ENCODE measurements around the gene MED12L.

MED12L gene

GRCh38 chr3:151283387-151283786 lies 197.9 kb downstream of the MED12L start:
- no peaks in the 10 kb centered on the region for H3K36me3 ChIP-seq (ENCODE audit: control insufficient read depth in 1 of 2, insufficient read depth in 2 of 2, low read length in 2 of 2)
- H3K27ac ChIP-seq (ENCODE audit: low read depth, low read length): no peak overlapping the region
- no peaks in the 10 kb centered on the region for H3K9me3 ChIP-seq (ENCODE audit: control insufficient read depth in 1 of 2, low read length in 2 of 2)
- no peak overlapping the region for H3K9ac ChIP-seq (ENCODE audit: low read depth in 1 of 2, low read length in 2 of 2)
- H3K27me3 ChIP-seq (ENCODE audit: control insufficient read depth in 1 of 2, insufficient read depth in 2 of 2, low read length in 2 of 2): no peaks in the 10 kb centered on the region
- H3K4me3 ChIP-seq (ENCODE audit: low read depth in 1 of 2, low read length in 2 of 2): no peak overlapping the region
- peaks cover 6 to 7% of the 10 kb centered on the region in 2 donors for H3K4me1 ChIP-seq (ENCODE audit: control insufficient read depth in 1 of 2, insufficient read depth in 2 of 2, low read length in 2 of 2)

DNA sequence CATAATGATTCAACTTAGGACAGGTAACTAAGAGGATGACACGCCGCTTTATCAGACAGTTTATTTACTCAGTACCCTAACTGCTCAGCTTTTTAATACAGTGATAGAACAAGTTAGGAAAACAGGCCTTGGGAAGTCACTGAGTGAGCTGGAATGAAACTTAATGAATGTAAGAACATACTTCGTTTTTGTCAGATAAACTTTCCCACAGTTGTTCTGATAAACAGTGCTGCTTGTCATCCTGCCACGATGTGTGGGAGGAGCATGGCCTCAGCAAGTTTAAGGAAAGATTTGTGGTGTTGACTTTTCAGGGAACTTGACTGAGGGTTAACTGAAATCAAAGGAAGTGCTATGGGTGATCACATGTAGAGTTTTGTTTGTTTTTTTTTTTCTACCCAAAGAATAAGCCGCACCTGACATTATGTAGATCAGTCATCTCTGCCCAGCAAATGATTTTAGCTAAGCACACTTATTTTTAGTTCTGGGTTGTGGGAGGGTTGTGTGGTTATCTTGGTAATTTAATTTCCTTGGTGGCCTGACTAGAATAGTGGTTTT lies 198.5 kb downstream of the MED12L start:
- no peaks in the 10 kb centered on the region for H3K36me3 ChIP-seq (ENCODE audit: control insufficient read depth in 1 of 2, insufficient read depth in 2 of 2, low read length in 2 of 2)
- no peaks in the 10 kb centered on the region for H3K9me3 ChIP-seq (ENCODE audit: control insufficient read depth in 1 of 2, low read length in 2 of 2)
- no peak overlapping the region for H3K9ac ChIP-seq (ENCODE audit: low read depth in 1 of 2, low read length in 2 of 2)
- H3K4me3 ChIP-seq (ENCODE audit: low read depth in 1 of 2, low read length in 2 of 2): no peak overlapping the region
- peaks cover 6 to 7% of the 10 kb centered on the region in 2 donors for H3K4me1 ChIP-seq (ENCODE audit: control insufficient read depth in 1 of 2, insufficient read depth in 2 of 2, low read length in 2 of 2)
- H3K27ac ChIP-seq (ENCODE audit: low read depth, low read length): no peak overlapping the region
- H3K27me3 ChIP-seq (ENCODE audit: control insufficient read depth in 1 of 2, insufficient read depth in 2 of 2, low read length in 2 of 2): no peaks in the 10 kb centered on the region

- no peaks in the 10 kb centered on the region for H3K27me3 ChIP-seq (ENCODE audit: control insufficient read depth in 1 of 2, insufficient read depth in 2 of 2, low read length in 2 of 2)
- no peak overlapping the region for H3K27ac ChIP-seq (ENCODE audit: low read depth, low read length)
- H3K9ac ChIP-seq (ENCODE audit: low read depth in 1 of 2, low read length in 2 of 2): no peak overlapping the region
- H3K36me3 ChIP-seq (ENCODE audit: control insufficient read depth in 1 of 2, insufficient read depth in 2 of 2, low read length in 2 of 2): no peaks in the 10 kb centered on the region
- peaks cover 6 to 7% of the 10 kb centered on the region in 2 donors for H3K4me1 ChIP-seq (ENCODE audit: control insufficient read depth in 1 of 2, insufficient read depth in 2 of 2, low read length in 2 of 2)
- no peaks in the 10 kb centered on the region for H3K9me3 ChIP-seq (ENCODE audit: control insufficient read depth in 1 of 2, low read length in 2 of 2)
- no peak overlapping the region for H3K4me3 ChIP-seq (ENCODE audit: low read depth in 1 of 2, low read length in 2 of 2)
Measured at GRCh38 chr3:151285940-151286339, 200.5 kb downstream of the MED12L start.

DNA sequence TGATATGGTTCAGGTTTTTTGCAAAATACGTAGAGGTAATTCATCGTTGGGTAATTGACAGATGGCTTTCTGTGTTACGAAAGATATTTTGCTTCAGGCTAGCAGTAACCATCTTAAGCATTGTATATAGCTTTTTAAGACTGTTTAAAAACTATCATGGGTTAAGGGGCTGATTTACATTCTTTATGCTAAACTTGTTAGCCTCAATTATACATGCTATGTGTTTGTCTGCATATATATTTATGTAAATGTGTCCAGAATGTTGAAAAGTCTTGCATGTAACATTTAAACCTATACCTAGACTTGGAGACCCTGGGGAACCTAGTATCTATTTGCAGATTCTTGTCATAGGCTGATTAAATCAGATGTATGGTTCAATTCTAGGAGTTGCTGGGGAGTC lies 204.0 kb downstream of the MED12L start:
- H3K27me3 ChIP-seq (ENCODE audit: control insufficient read depth in 1 of 2, insufficient read depth in 2 of 2, low read length in 2 of 2): no peaks in the 10 kb centered on the region
- no peak overlapping the region for H3K9ac ChIP-seq (ENCODE audit: low read depth in 1 of 2, low read length in 2 of 2)
- no peaks in the 10 kb centered on the region for H3K9me3 ChIP-seq (ENCODE audit: control insufficient read depth in 1 of 2, low read length in 2 of 2)
- H3K36me3 ChIP-seq (ENCODE audit: control insufficient read depth in 1 of 2, insufficient read depth in 2 of 2, low read length in 2 of 2): no peaks in the 10 kb centered on the region
- no peak overlapping the region for H3K27ac ChIP-seq (ENCODE audit: low read depth, low read length)
- H3K4me3 ChIP-seq (ENCODE audit: low read depth in 1 of 2, low read length in 2 of 2): no peak overlapping the region
- H3K4me1 ChIP-seq (ENCODE audit: control insufficient read depth in 1 of 2, insufficient read depth in 2 of 2, low read length in 2 of 2): peaks cover 0 to under 1% of the 10 kb centered on the region in 2 donors

DNA sequence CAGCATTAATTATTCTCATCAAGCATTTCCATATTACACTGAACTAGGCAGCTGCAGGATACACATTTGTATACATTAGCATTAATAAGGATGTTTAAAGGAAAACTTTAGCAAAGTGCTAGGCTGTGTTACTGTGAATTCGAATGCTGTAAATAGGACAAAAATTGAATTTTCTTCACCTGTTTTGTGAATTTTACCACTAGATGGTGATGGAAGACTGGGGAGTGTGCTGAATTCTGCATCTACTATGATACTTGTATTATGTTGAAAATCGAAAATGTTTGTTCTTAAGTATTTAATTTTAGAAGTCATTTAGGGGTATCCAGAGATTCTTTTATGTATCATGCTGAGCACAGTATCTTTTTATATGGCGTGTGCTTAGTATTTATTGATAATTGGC lies 205.2 kb downstream of the MED12L start:
- Histone ChIP-seq H3K4me1 (ENCODE audit: control insufficient read depth in 1 of 2, insufficient read depth in 2 of 2, low read length in 2 of 2) (no peaks in the 10 kb centered on the region), H3K4me3 (ENCODE audit: low read depth in 1 of 2, low read length in 2 of 2) (no peak overlapping the region), H3K9ac (ENCODE audit: low read depth in 1 of 2, low read length in 2 of 2) (no peak overlapping the region), H3K27me3 (ENCODE audit: control insufficient read depth in 1 of 2, insufficient read depth in 2 of 2, low read length in 2 of 2) (no peaks in the 10 kb centered on the region), H3K9me3 (ENCODE audit: control insufficient read depth in 1 of 2, low read length in 2 of 2) (no peaks in the 10 kb centered on the region), H3K36me3 (ENCODE audit: control insufficient read depth in 1 of 2, insufficient read depth in 2 of 2, low read length in 2 of 2) (no peaks in the 10 kb centered on the region), H3K27ac (ENCODE audit: low read depth, low read length) (no peak overlapping the region)

- no peaks in the 10 kb centered on the region for H3K9me3 ChIP-seq (ENCODE audit: control insufficient read depth in 1 of 2, low read length in 2 of 2)
- no peaks in the 10 kb centered on the region for H3K36me3 ChIP-seq (ENCODE audit: control insufficient read depth in 1 of 2, insufficient read depth in 2 of 2, low read length in 2 of 2)
- no peak overlapping the region for H3K4me3 ChIP-seq (ENCODE audit: low read depth in 1 of 2, low read length in 2 of 2)
- no peaks in the 10 kb centered on the region for H3K4me1 ChIP-seq (ENCODE audit: control insufficient read depth in 1 of 2, insufficient read depth in 2 of 2, low read length in 2 of 2)
- H3K9ac ChIP-seq (ENCODE audit: low read depth in 1 of 2, low read length in 2 of 2): no peak overlapping the region
- no peak overlapping the region for H3K27ac ChIP-seq (ENCODE audit: low read depth, low read length)
- H3K27me3 ChIP-seq (ENCODE audit: control insufficient read depth in 1 of 2, insufficient read depth in 2 of 2, low read length in 2 of 2): no peaks in the 10 kb centered on the region
Measured at GRCh38 chr3:151293127-151293526, 207.7 kb downstream of the MED12L start.

DNA sequence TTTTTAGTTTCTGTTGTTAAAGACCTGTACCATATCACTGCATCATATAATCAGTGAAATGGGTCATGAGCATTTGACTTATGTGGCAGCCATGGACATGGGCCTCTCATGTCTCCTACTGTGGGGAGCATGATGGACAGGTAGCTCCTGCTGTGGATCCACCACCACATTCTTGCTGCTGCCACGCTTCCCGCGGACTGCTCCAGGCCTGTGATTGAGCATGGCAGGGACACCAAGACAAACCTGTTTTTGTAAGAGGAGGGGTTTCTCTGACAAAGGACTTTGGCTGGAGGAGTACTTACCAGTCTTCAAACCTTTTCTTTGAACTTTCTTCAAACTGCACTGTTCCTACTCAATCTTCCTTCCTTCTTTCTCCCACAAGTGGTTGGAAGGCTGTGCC lies 210.8 kb downstream of the MED12L start:
- no peak overlapping the region for H3K27ac ChIP-seq (ENCODE audit: low read depth, low read length)
- no peak overlapping the region for H3K9ac ChIP-seq (ENCODE audit: low read depth in 1 of 2, low read length in 2 of 2)
- no peak overlapping the region for H3K4me3 ChIP-seq (ENCODE audit: low read depth in 1 of 2, low read length in 2 of 2)
- H3K9me3 ChIP-seq (ENCODE audit: control insufficient read depth in 1 of 2, low read length in 2 of 2): no peaks in the 10 kb centered on the region
- H3K36me3 ChIP-seq (ENCODE audit: control insufficient read depth in 1 of 2, insufficient read depth in 2 of 2, low read length in 2 of 2): no peaks in the 10 kb centered on the region
- no peaks in the 10 kb centered on the region for H3K27me3 ChIP-seq (ENCODE audit: control insufficient read depth in 1 of 2, insufficient read depth in 2 of 2, low read length in 2 of 2)
- no peaks in the 10 kb centered on the region for H3K4me1 ChIP-seq (ENCODE audit: control insufficient read depth in 1 of 2, insufficient read depth in 2 of 2, low read length in 2 of 2)

- no peak overlapping the region for H3K4me3 ChIP-seq (ENCODE audit: low read depth in 1 of 2, low read length in 2 of 2)
- no peaks in the 10 kb centered on the region for H3K36me3 ChIP-seq (ENCODE audit: control insufficient read depth in 1 of 2, insufficient read depth in 2 of 2, low read length in 2 of 2)
- no peaks in the 10 kb centered on the region for H3K4me1 ChIP-seq (ENCODE audit: control insufficient read depth in 1 of 2, insufficient read depth in 2 of 2, low read length in 2 of 2)
- no peak overlapping the region for H3K27ac ChIP-seq (ENCODE audit: low read depth, low read length)
- H3K9me3 ChIP-seq (ENCODE audit: control insufficient read depth in 1 of 2, low read length in 2 of 2): no peaks in the 10 kb centered on the region
- no peaks in the 10 kb centered on the region for H3K27me3 ChIP-seq (ENCODE audit: control insufficient read depth in 1 of 2, insufficient read depth in 2 of 2, low read length in 2 of 2)
- H3K9ac ChIP-seq (ENCODE audit: low read depth in 1 of 2, low read length in 2 of 2): no peak overlapping the region
Measured at GRCh38 chr3:151297429-151297828, 212.0 kb downstream of the MED12L start.

GRCh38 chr3:151299006-151299405 lies 213.5 kb downstream of the MED12L start:
- Histone ChIP-seq H3K9me3 (ENCODE audit: control insufficient read depth in 1 of 2, low read length in 2 of 2) (no peaks in the 10 kb centered on the region), H3K27ac (ENCODE audit: low read depth, low read length) (no peak overlapping the region), H3K4me3 (ENCODE audit: low read depth in 1 of 2, low read length in 2 of 2) (no peak overlapping the region), H3K4me1 (ENCODE audit: control insufficient read depth in 1 of 2, insufficient read depth in 2 of 2, low read length in 2 of 2) (no peaks in the 10 kb centered on the region), H3K27me3 (ENCODE audit: control insufficient read depth in 1 of 2, insufficient read depth in 2 of 2, low read length in 2 of 2) (no peaks in the 10 kb centered on the region), H3K9ac (ENCODE audit: low read depth in 1 of 2, low read length in 2 of 2) (no peak overlapping the region), H3K36me3 (ENCODE audit: control insufficient read depth in 1 of 2, insufficient read depth in 2 of 2, low read length in 2 of 2) (no peaks in the 10 kb centered on the region)

GRCh38 chr3:151300539-151300938 lies 215.1 kb downstream of the MED12L start:
- H3K36me3 ChIP-seq (ENCODE audit: control insufficient read depth in 1 of 2, insufficient read depth in 2 of 2, low read length in 2 of 2): no peaks in the 10 kb centered on the region
- no peaks in the 10 kb centered on the region for H3K4me1 ChIP-seq (ENCODE audit: control insufficient read depth in 1 of 2, insufficient read depth in 2 of 2, low read length in 2 of 2)
- H3K27me3 ChIP-seq (ENCODE audit: control insufficient read depth in 1 of 2, insufficient read depth in 2 of 2, low read length in 2 of 2): no peaks in the 10 kb centered on the region
- no peak overlapping the region for H3K27ac ChIP-seq (ENCODE audit: low read depth, low read length)
- H3K9me3 ChIP-seq (ENCODE audit: control insufficient read depth in 1 of 2, low read length in 2 of 2): no peaks in the 10 kb centered on the region
- no peak overlapping the region for H3K4me3 ChIP-seq (ENCODE audit: low read depth in 1 of 2, low read length in 2 of 2)
- H3K9ac ChIP-seq (ENCODE audit: low read depth in 1 of 2, low read length in 2 of 2): no peak overlapping the region

DNA sequence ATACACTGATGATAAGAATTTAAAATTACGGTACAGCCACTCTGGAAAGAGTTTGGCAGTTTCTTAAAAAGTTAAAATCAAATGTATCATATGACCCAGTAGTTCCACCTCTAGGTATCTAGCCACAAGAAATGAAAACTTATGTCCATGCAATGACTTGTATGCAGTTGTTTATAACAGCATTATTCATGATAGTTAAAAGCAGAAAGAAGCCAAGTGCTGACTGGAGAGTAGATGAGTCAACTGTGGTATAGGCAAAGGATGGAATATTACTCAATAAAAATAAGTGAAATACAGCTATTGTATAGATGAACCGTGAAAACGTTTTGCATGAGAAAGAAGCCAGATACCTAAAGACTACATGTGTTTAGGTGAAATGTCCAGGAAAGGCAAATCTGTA lies 216.3 kb downstream of the MED12L start:
- Histone ChIP-seq H3K4me1 (ENCODE audit: control insufficient read depth in 1 of 2, insufficient read depth in 2 of 2, low read length in 2 of 2) (no peaks in the 10 kb centered on the region), H3K27ac (ENCODE audit: low read depth, low read length) (no peak overlapping the region), H3K36me3 (ENCODE audit: control insufficient read depth in 1 of 2, insufficient read depth in 2 of 2, low read length in 2 of 2) (no peaks in the 10 kb centered on the region), H3K4me3 (ENCODE audit: low read depth in 1 of 2, low read length in 2 of 2) (no peak overlapping the region), H3K27me3 (ENCODE audit: control insufficient read depth in 1 of 2, insufficient read depth in 2 of 2, low read length in 2 of 2) (no peaks in the 10 kb centered on the region), H3K9me3 (ENCODE audit: control insufficient read depth in 1 of 2, low read length in 2 of 2) (no peaks in the 10 kb centered on the region), H3K9ac (ENCODE audit: low read depth in 1 of 2, low read length in 2 of 2) (no peak overlapping the region)
